Prostate gland (tissue), 2 donors: ENCODE measurements around the gene RSPRY1.

Experiments
- CTCF ChIP-seq, 4 experiments: fragments of 200-600 bp in 2 of 4; fragments of 450-650 bp in 2 of 4; sonication (generic) in 2 of 4; IDR thresholded peaks; 1 replicate in 3 of 4; 2 replicates in 1 of 4; pipeline ENCODE4 v1.5.1; 2016 to 2019; ENCODE audit warnings: antibody characterized with exemption in 4 of 4, mild to moderate bottlenecking in 2 of 4, moderate library complexity in 2 of 4
- POLR2A ChIP-seq: fragments of 450-650 bp; IDR thresholded peaks from one replicate; pipeline ENCODE4 v1.6.1; 2016; ENCODE audit warnings: antibody characterized with exemption, mild to moderate bottlenecking
- POLR2AphosphoS5 ChIP-seq: sonication (generic); formaldehyde crosslinking; IDR thresholded peaks from one replicate; pipeline ENCODE4 v1.6.1; 2017; ENCODE audit warnings: antibody characterized with exemption

DNA sequence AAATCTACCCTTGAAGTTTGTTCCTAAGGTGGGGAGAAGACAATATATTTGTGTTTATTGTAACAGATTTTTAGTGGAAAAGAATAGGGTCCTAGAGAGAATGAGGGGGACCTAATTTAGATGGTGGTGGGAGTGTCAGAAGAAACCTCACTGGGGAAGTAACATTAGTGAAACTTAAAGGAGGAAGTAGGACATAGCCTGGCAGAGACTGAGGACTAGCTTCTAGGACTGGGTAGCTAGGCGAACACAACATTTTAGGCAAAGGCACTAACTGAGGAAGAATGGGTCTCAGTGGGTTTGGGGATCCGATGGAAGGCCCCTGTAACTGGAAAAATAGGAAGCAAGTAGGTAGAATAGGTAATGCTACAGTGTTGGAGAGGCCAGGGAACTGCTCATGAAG is 54.7 kb downstream of the RSPRY1 start:
- no peak for TF ChIP-seq CTCF (IDR thresholded peaks at IDR 0.05)
- no peak for TF ChIP-seq POLR2A
- TF ChIP-seq POLR2AphosphoS5 = no peak
